Mesendoderm (in vitro differentiated cells): ENCODE measurements around the gene RPS18.

ENCODE experiments used
- DNase-seq: peaks from one replicate; pipeline ENCODE4 v3.0.0; 2013
- H2AK5ac ChIP-seq: 2 replicates; pipeline ENCODE4 v1.6.1; 2013; ENCODE audit warnings: low read length, inconsistent platforms
- H2BK120ac ChIP-seq: 2 replicates; pipeline ENCODE4 v1.6.1; 2013; ENCODE audit warnings: low read depth, mild to moderate bottlenecking, low read length, moderate library complexity, mixed read lengths
- H2BK15ac ChIP-seq: replicated peaks from 2 replicates; pipeline ENCODE4 v1.6.1; 2013; ENCODE audit warnings: low read depth, mild to moderate bottlenecking, moderate library complexity
- H2BK5ac ChIP-seq: 2 replicates; pipeline ENCODE4 v1.6.1; 2013; ENCODE audit warnings: low read length, inconsistent platforms
- H3K18ac ChIP-seq: 2 replicates; pipeline ENCODE4 v1.6.1; 2013; ENCODE audit warnings: mild to moderate bottlenecking, low read length, mixed read lengths
- H3K23ac ChIP-seq: one replicate; pipeline ENCODE4 v1.6.1; 2013; ENCODE audit warnings: low read length
- H3K27ac ChIP-seq: 2 replicates; pipeline ENCODE4 v1.5.1; 2013; ENCODE audit warnings: low read depth, mild to moderate bottlenecking, inconsistent platforms, low read length, moderate library complexity
- H3K27me3 ChIP-seq: 2 replicates; pipeline ENCODE4 v1.6.1; 2013; ENCODE audit warnings: low read length, control low read depth, mild to moderate bottlenecking, inconsistent platforms; ENCODE audit not compliant: insufficient read depth, poor library complexity
- H3K36me3 ChIP-seq: 2 replicates; pipeline ENCODE4 v1.6.1; 2013; ENCODE audit warnings: low read length, inconsistent platforms; ENCODE audit not compliant: control insufficient read depth, insufficient read depth
- H3K4ac ChIP-seq: one replicate; pipeline ENCODE4 v1.6.1; 2013; ENCODE audit warnings: low read depth, mild to moderate bottlenecking, low read length, moderate library complexity
- H3K4me1 ChIP-seq: 2 replicates; pipeline ENCODE4 v1.6.1; 2013; ENCODE audit warnings: low read depth, low read length, inconsistent platforms; ENCODE audit not compliant: control insufficient read depth
- H3K4me2 ChIP-seq: 2 replicates; pipeline ENCODE4 v1.6.1; 2013; ENCODE audit warnings: low read length
- H3K4me3 ChIP-seq: 2 replicates; pipeline ENCODE4 v1.5.1; 2013; ENCODE audit warnings: mild to moderate bottlenecking, low read length
- H3K56ac ChIP-seq: one replicate; pipeline ENCODE4 v1.6.1; 2013; ENCODE audit warnings: low read length
- H3K79me1 ChIP-seq: 2 replicates; pipeline ENCODE4 v1.6.1; 2013; ENCODE audit warnings: low read length, inconsistent platforms
- H3K79me2 ChIP-seq: 2 replicates; pipeline ENCODE4 v1.6.1; 2013; ENCODE audit warnings: mild to moderate bottlenecking, low read length; ENCODE audit not compliant: control insufficient read depth, insufficient read depth
- H3K9ac ChIP-seq: 2 replicates; pipeline ENCODE4 v1.6.1; 2013; ENCODE audit warnings: low read length, inconsistent platforms
- H4K5ac ChIP-seq: one replicate; pipeline ENCODE4 v1.6.1; 2013; ENCODE audit warnings: low read length
- H4K8ac ChIP-seq: one replicate; pipeline ENCODE4 v1.6.1; 2013; ENCODE audit warnings: low read depth, mild to moderate bottlenecking, control low read depth, low read length, moderate library complexity
- WGBS: extraction: QIAGEN DNeasy Blood & Tissue Kit; methylation state at CpG from one replicate; pipeline ENCODE4 v1.1.7; 2013; ENCODE audit warnings: low lambda C conversion rate, missing lambda C conversion rate; ENCODE audit not compliant: insufficient coverage; ENCODE audit errors: extremely low coverage; 5-methylcytosine and 5-hydroxymethylcytosine counted together

RPS18 gene

DNA sequence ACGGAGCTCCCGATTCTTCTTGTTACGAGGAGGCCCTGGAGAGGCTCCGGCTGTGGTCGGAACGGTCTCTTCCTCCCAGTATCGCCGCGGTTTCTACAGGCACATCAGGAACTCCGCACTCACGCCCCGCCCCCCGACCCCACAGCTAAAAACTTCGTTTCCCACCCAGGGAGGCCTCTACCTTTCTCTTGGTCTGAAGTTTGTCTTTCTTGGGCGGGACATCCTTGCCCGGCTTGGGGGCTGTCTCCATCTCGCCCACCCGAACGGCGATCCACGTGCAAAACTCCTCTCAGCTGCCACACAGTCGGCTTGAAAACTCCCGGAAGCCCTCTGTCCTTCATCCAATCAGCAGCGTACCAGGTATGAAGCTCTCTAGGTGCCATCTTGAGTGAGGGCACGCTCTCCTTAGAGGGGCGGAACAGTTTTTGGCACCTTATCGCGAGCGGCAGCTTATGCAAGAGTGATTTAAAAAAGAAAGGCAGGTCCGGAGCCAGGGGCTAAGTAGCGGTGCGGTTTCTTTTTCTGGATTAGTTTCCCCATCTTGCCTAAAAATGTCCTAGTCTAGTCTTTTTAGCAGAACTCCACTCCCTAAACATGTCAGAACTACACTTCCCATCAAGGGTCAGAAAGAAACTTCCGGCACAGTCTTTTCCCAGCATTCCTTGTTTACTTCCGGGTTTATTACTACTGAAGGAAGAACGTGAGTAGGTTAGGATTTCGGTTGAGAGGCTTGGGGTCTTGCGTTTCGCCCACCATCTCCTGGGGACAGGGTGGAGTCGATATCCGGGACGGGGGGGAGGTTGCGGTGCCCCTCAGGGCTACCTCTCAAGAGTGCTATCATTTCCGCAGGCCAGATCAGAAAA is 17.3 kb downstream of the RPS18 start, which contains the start of the genes PFDN6 and WDR46:
TSS of gene PFDN6 (plus strand) at position 681 of the 863 bp plus-strand sequence. CDS start 256 bp downstream, outside the sequence.
TSS of gene WDR46 (minus strand) at position 319 of the 863 bp plus-strand sequence. CDS start at position 250, 69 bp downstream.
- Histone ChIP-seq H3K56ac (peak within 1 kb of the TSS; percentile 90), H2BK120ac (no peak within 1 kb of the TSS), H3K4ac (peak within 1 kb of the TSS; percentile 81), H3K9ac (peak within 1 kb of the TSS; percentile 85), H3K4me3 (peak within 1 kb of the TSS; percentile 88), H3K27ac (no peak within 1 kb of the TSS), H2BK15ac (no peak within 1 kb of the TSS), H3K36me3 (peaks cover 8% of the 10 kb centered on the region), H3K4me2 (peak within 1 kb of the TSS; percentile 87), H3K79me2 (peaks cover 19% of the 10 kb centered on the region), H4K8ac (no peak within 1 kb of the TSS), H3K23ac (no peak within 1 kb of the TSS), H4K5ac (no peak within 1 kb of the TSS), H3K4me1 (no peaks in the 10 kb centered on the region), H2AK5ac (no peak within 1 kb of the TSS), H3K27me3 (no peaks in the 10 kb centered on the region), H2BK5ac (no peak within 1 kb of the TSS), H3K18ac (no peak within 1 kb of the TSS), H3K79me1 (peaks cover 22% of the 10 kb centered on the region)
- DNase-seq, result peak; percentile 95
- WGBS, result no CpG with 5 or more reads among the region's 43 CpGs

- Histone ChIP-seq H2BK120ac (no peak overlapping the region), H2BK5ac (no peak overlapping the region), H3K36me3 (peaks cover 3% of the 10 kb centered on the region), H3K4me3 (peak overlapping the region; percentile 81), H3K4ac (peak overlapping the region; percentile 81), H3K4me1 (no peaks in the 10 kb centered on the region), H2BK15ac (no peak overlapping the region), H3K27me3 (no peaks in the 10 kb centered on the region), H3K27ac (no peak overlapping the region), H3K79me1 (peaks cover 22% of the 10 kb centered on the region), H2AK5ac (no peak overlapping the region), H3K4me2 (peak overlapping the region; percentile 87), H3K18ac (no peak overlapping the region), H3K79me2 (peaks cover 19% of the 10 kb centered on the region), H3K56ac (peak overlapping the region; percentile 90), H3K9ac (peak overlapping the region; percentile 85), H4K8ac (no peak overlapping the region), H4K5ac (no peak overlapping the region), H3K23ac (no peak overlapping the region)
- no CpG with 5 or more reads among the region's 14 CpGs for WGBS
- no peak for DNase-seq
Measured at GRCh38 chr6:33289784-33290315, 18.0 kb downstream of the RPS18 start.

- H4K8ac ChIP-seq, result no peak overlapping the region
- H2BK15ac ChIP-seq, result no peak overlapping the region
- H3K18ac ChIP-seq, result no peak overlapping the region
- no peak overlapping the region for H3K23ac ChIP-seq
- no peak overlapping the region for H2BK120ac ChIP-seq
- no peak overlapping the region for H3K27ac ChIP-seq
- peak overlapping the region; percentile 90 for H3K56ac ChIP-seq
- no peak overlapping the region for H3K4me3 ChIP-seq
- no peak overlapping the region for H2BK5ac ChIP-seq
- no peak for DNase-seq
- no CpG with 5 or more reads among the region's 7 CpGs for WGBS
- no peak overlapping the region for H4K5ac ChIP-seq
- no peaks in the 10 kb centered on the region for H3K27me3 ChIP-seq
- H3K4ac ChIP-seq, result no peak overlapping the region
- no peaks in the 10 kb centered on the region for H3K4me1 ChIP-seq
- no peak overlapping the region for H2AK5ac ChIP-seq
- H3K79me1 ChIP-seq, result peaks cover 22% of the 10 kb centered on the region
- peak overlapping the region; percentile 87 for H3K4me2 ChIP-seq
- peaks cover 3% of the 10 kb centered on the region for H3K36me3 ChIP-seq
- peak overlapping the region; percentile 85 for H3K9ac ChIP-seq
- peaks cover 19% of the 10 kb centered on the region for H3K79me2 ChIP-seq
Measured at GRCh38 chr6:33290459-33290858, 18.6 kb downstream of the RPS18 start.

- H3K56ac ChIP-seq, result no peak overlapping the region
- peaks cover 2% of the 10 kb centered on the region for H3K36me3 ChIP-seq
Measured at GRCh38 chr6:33292996-33293682, 21.3 kb downstream of the RPS18 start.

DNA sequence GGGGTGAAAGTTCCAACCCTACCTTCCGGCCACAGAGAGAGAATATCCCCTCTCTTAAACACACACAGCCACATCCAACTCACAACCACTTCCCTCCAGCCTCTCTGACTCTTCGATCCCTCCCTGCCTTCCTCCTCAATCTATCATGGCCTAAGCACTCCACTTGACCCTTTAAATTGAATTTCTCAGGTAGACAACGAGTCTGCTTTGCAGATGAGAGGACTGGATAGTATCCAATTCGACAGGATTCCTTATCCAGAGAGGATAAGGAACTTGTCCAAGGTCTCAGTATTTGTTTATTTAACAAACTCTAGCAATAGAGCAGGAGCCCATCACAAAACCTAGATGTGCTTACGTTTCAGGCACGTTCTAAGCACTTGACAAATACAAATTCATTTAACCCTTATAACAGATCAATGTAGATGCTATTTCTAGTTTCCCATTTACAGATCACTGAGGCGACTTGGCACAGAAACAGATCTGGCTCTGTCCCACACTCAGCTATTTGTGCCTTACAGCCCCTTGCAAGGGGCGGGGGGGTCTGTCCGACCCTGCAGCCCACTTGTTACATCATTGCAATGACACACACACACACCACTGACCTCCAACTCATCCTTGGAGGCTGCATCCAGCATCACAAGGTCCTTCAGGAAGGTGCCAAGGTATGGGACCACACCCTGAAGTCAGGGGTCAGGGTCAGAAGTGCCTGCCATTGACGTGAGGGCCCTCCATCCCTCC is 22.4 kb downstream of the RPS18 start:
- Histone ChIP-seq H3K23ac (no peak overlapping the region), H3K27me3 (no peaks in the 10 kb centered on the region), H2BK120ac (no peak overlapping the region), H3K9ac (no peak overlapping the region), H3K4me3 (no peak overlapping the region), H3K18ac (no peak overlapping the region), H3K27ac (no peak overlapping the region), H3K36me3 (peaks cover 2% of the 10 kb centered on the region), H3K79me2 (peaks cover 13% of the 10 kb centered on the region), H3K4me2 (no peak overlapping the region), H3K56ac (no peak overlapping the region), H4K5ac (no peak overlapping the region), H3K4me1 (no peaks in the 10 kb centered on the region), H2BK5ac (no peak overlapping the region), H3K79me1 (peaks cover 18% of the 10 kb centered on the region), H3K4ac (no peak overlapping the region), H2AK5ac (no peak overlapping the region), H4K8ac (no peak overlapping the region), H2BK15ac (no peak overlapping the region)
- no peak for DNase-seq
- no CpG with 5 or more reads among the region's 10 CpGs for WGBS

More at GRCh38 chr6:33292996-33293682, 21.3 kb downstream of the RPS18 start:
- Histone ChIP-seq H3K27me3 (no peaks in the 10 kb centered on the region), H3K4me2 (no peak overlapping the region), H4K8ac (no peak overlapping the region), H2AK5ac (no peak overlapping the region), H4K5ac (no peak overlapping the region), H3K79me1 (peaks cover 21% of the 10 kb centered on the region), H3K4ac (no peak overlapping the region), H3K9ac (no peak overlapping the region), H3K4me3 (no peak overlapping the region), H3K4me1 (no peaks in the 10 kb centered on the region), H3K27ac (no peak overlapping the region), H3K18ac (no peak overlapping the region), H2BK120ac (no peak overlapping the region), H2BK5ac (no peak overlapping the region), H2BK15ac (no peak overlapping the region), H3K23ac (no peak overlapping the region), H3K79me2 (peaks cover 20% of the 10 kb centered on the region)
- DNase-seq, result no peak
- no CpG with 5 or more reads among the region's 16 CpGs for whole genome bisulfite sequencing
